HepG2 (cell line): ENCODE data around the gene SHANK3. TPM values are rescaled to one million over a fixed set of nuclear protein-coding genes. Genes with fewer than 3 reads are reported as not detected.
A peak's percentile ranks its signal among the peaks of the same experiment; 100 is the strongest.

Experiments
- ATF3 ChIP-seq: sonication (generic); formaldehyde crosslinking; IDR thresholded peaks from 2 replicates; pipeline ENCODE4 v1.4.0; 2020; ENCODE audit warnings: missing genetic modification reagents
- ATF4 ChIP-seq, 2 experiments: fragments of 450-650 bp in 1 of 2; sonication (generic) in 1 of 2; formaldehyde crosslinking; IDR thresholded peaks; 2 replicates each; pipeline versions ENCODE4 v1.5.0 to v1.8.0; 2020 to 2022; ENCODE audit warnings: mild to moderate bottlenecking in 1 of 2, missing genetic modification reagents in 1 of 2
- ATF5 ChIP-seq: sonication (generic); formaldehyde crosslinking; IDR thresholded peaks from 2 replicates; pipeline ENCODE4 v1.4.0; 2020; ENCODE audit warnings: mild to moderate bottlenecking, low read depth, missing genetic modification reagents
- DNMT1 ChIP-seq: sonication (generic); formaldehyde crosslinking; IDR thresholded peaks from 2 replicates; pipeline ENCODE4 v1.5.1; 2020; ENCODE audit warnings: mild to moderate bottlenecking, missing genetic modification reagents
- FOXA3 ChIP-seq: IDR thresholded peaks from 2 replicates; pipeline ENCODE4 v1.6.1; 2016; ENCODE audit warnings: missing genetic modification reagents, missing compliant biosample characterization
- HOXA5 ChIP-seq: sonication (generic); formaldehyde crosslinking; IDR thresholded peaks from 2 replicates; pipeline ENCODE4 v1.4.0; 2020; ENCODE audit warnings: missing genetic modification reagents
- JARID2 ChIP-seq: sonication (generic); formaldehyde crosslinking; IDR thresholded peaks from 2 replicates; pipeline ENCODE4 v1.8.1; 2023; ENCODE audit warnings: missing genetic modification reagents, inconsistent platforms; ENCODE audit not compliant: insufficient replicate concordance
- JUNB ChIP-seq: sonication (generic); formaldehyde crosslinking; IDR thresholded peaks from 2 replicates; pipeline ENCODE4 v1.8.0; 2022; ENCODE audit warnings: missing genetic modification reagents, mild to moderate bottlenecking, borderline replicate concordance
- JUND ChIP-seq: sonication (generic); formaldehyde crosslinking; IDR thresholded peaks from 2 replicates; pipeline ENCODE4 v1.8.0; 2022; ENCODE audit warnings: mild to moderate bottlenecking, missing genetic modification reagents
- NR2F2 ChIP-seq: IDR thresholded peaks from 2 replicates; pipeline ENCODE4 v1.6.1; 2012; ENCODE audit warnings: low read depth, inconsistent platforms, borderline replicate concordance
- PREB ChIP-seq: sonication (generic); formaldehyde crosslinking; IDR thresholded peaks from 2 replicates; pipeline ENCODE4 v1.4.0; 2020; ENCODE audit warnings: missing genetic modification reagents
- RBM22 ChIP-seq: fragments of 200-400 bp; formaldehyde crosslinking; optimal IDR thresholded peaks from 2 replicates; pipeline ENCODE3; 2017; ENCODE audit warnings: mild to moderate bottlenecking, low read length, moderate library complexity
- RORA ChIP-seq: sonication (generic); formaldehyde crosslinking; IDR thresholded peaks from 2 replicates; pipeline ENCODE4 v1.5.0; 2020; ENCODE audit warnings: mild to moderate bottlenecking, missing genetic modification reagents, moderate library complexity
- SAFB2 ChIP-seq: sonication (generic); formaldehyde crosslinking; IDR thresholded peaks from 2 replicates; pipeline ENCODE4 v1.5.1; 2020; ENCODE audit warnings: missing genetic modification reagents, low read depth, mild to moderate bottlenecking, borderline replicate concordance
- SOX5 ChIP-seq: IDR thresholded peaks from 2 replicates; pipeline ENCODE4 v1.6.1; 2016; ENCODE audit warnings: borderline replicate concordance
- SP1 ChIP-seq, 2 experiments: fragments of 450-650 bp in 1 of 2; sonication (generic) in 1 of 2; formaldehyde crosslinking in 1 of 2; IDR thresholded peaks; 2 replicates each; pipeline versions ENCODE4 v1.4.0 to v1.6.1; 2016 to 2020; ENCODE audit warnings: missing genetic modification reagents in 1 of 2
- SP2 ChIP-seq: sonication (generic); formaldehyde crosslinking; IDR thresholded peaks from 2 replicates; pipeline ENCODE4 v1.5.1; 2020; ENCODE audit warnings: mild to moderate bottlenecking, missing genetic modification reagents
- TCF7 ChIP-seq: sonication (generic); IDR thresholded peaks from 2 replicates; pipeline ENCODE4 v1.6.1; 2016; ENCODE audit warnings: antibody characterized with exemption, low read depth
- ZBTB10 ChIP-seq: sonication (generic); formaldehyde crosslinking; IDR thresholded peaks from 2 replicates; pipeline ENCODE4 v1.4.0; 2020; ENCODE audit warnings: missing genetic modification reagents, borderline replicate concordance
- ZKSCAN5 ChIP-seq: sonication (generic); formaldehyde crosslinking; IDR thresholded peaks from 2 replicates; pipeline ENCODE4 v1.5.1; 2020; ENCODE audit warnings: mild to moderate bottlenecking, missing genetic modification reagents
- ZNF362 ChIP-seq: sonication (generic); formaldehyde crosslinking; IDR thresholded peaks from 2 replicates; pipeline ENCODE4 v1.4.0; 2020; ENCODE audit warnings: missing genetic modification reagents, mild to moderate bottlenecking, borderline replicate concordance
- ZNF772 ChIP-seq: sonication (generic); formaldehyde crosslinking; IDR thresholded peaks from 2 replicates; pipeline ENCODE4 v1.5.0; 2020; ENCODE audit warnings: mild to moderate bottlenecking, missing genetic modification reagents
- ZZZ3 ChIP-seq: sonication (generic); formaldehyde crosslinking; IDR thresholded peaks from 2 replicates; pipeline ENCODE4 v1.4.0; 2020; ENCODE audit warnings: missing genetic modification reagents, mild to moderate bottlenecking, borderline replicate concordance
- polyA plus RNA-seq, 8 experiments: library from polyadenylated mRNA; depleted of rRNA in 3 of 8; stranded (reverse) in 7 of 8; unstranded in 1 of 8; fragments of >200 nt; fragmentation: Illumina TruSeq in 4 of 8; extraction: Trizol in 4 of 8; gene quantifications; 2 replicates each; pipeline versions ENCODE4 v1.2.1 to v1.2.3, GENCODE V29; 2011 to 2016; ENCODE audit warnings: low read depth in 4 of 8, missing spikeins in 1 of 8, mixed read lengths in 1 of 8; ENCODE audit not compliant: insufficient read depth in 1 of 8
- total RNA-seq, 5 experiments: library from RNA; depleted of rRNA; stranded (reverse); fragments of >200 nt; fragmentation: Illumina TruSeq; extraction: Trizol; gene quantifications; 2 replicates each; pipeline ENCODE4 v1.2.3, GENCODE V29; 2016; ENCODE audit warnings: low read depth in 1 of 5

Gene SHANK3
- total and polyA plus RNA-seq, 2 of the 13 experiments (the other 11 are each of a cell fraction or from before 2014, with no cell fraction given) = 2.9 to 4.6 TPM

GRCh38 chr22:50700387-50701075 lies 27.9 kb downstream of the SHANK3 start (continued):
- TF ChIP-seq ZNF362 (CRISPR knock-in tag) = no peak
- peak; percentile 57; the same call in 1 of the 2 replicates for TF ChIP-seq NR2F2
- no peak for TF ChIP-seq DNMT1 (CRISPR knock-in tag)
- no peak for TF ChIP-seq ZBTB10
- TF ChIP-seq RORA (CRISPR knock-in tag) = no peak
- no peak for TF ChIP-seq PREB (CRISPR knock-in tag)
- TF ChIP-seq TCF7 = 0 out of 2 replicates have a peak, but pooled peaks have one; percentile 6
- 0 out of 2 replicates have a peak, but pooled peaks have one; percentile 40 for TF ChIP-seq ZZZ3
- no peak for TF ChIP-seq RBM22
- peak; percentile 77 for TF ChIP-seq FOXA3 (CRISPR knock-in tag)
- peak; percentile 66 for TF ChIP-seq SOX5 (CRISPR knock-in tag)
- TF ChIP-seq JUNB (CRISPR knock-in tag) = no peak
- no peak for TF ChIP-seq ATF5
- peak; percentile 70 for TF ChIP-seq ATF3 (CRISPR knock-in tag)
- peak; percentile 1; the same call in 1 of the 2 replicates for TF ChIP-seq HOXA5 (CRISPR knock-in tag)
- TF ChIP-seq JARID2 (CRISPR knock-in tag) = no peak
- peak; percentile 40 for TF ChIP-seq SAFB2 (CRISPR knock-in tag)
- no peak for TF ChIP-seq ZNF772 (CRISPR knock-in tag)
- TF ChIP-seq JUND (CRISPR knock-in tag) = peak; percentile 88
- TF ChIP-seq ZKSCAN5 = no peak
- 0 out of 4 replicates have a peak, but pooled peaks of 1 of the 2 experiments have one; percentile 42 for TF ChIP-seq ATF4 (CRISPR knock-in tag; IDR thresholded peaks at IDR 0.05)
- TF ChIP-seq SP1 (IDR thresholded peaks at IDR 0.05) = no peak
- TF ChIP-seq SP1 (CRISPR knock-in tag; IDR thresholded peaks at IDR 0.05) = no peak
- no peak for TF ChIP-seq SP2 (CRISPR knock-in tag)
